Neuronal stem cell (in vitro differentiated cells): Measurements from ENCODE around the gene GJB5.
A peak's percentile ranks its signal among the peaks of the same experiment; 100 is the strongest.

ENCODE experiments used
- DNase-seq: peaks from one replicate; pipeline ENCODE4 v3.0.0-alpha.2; 2013; ENCODE audit warnings: low spot score
- H2AFZ ChIP-seq: one replicate; pipeline ENCODE4 v1.6.1; 2013; ENCODE audit warnings: mild to moderate bottlenecking, low read length, inconsistent platforms
- H2AK5ac ChIP-seq: 2 replicates; pipeline ENCODE4 v1.6.1; 2013; ENCODE audit warnings: low read depth, mild to moderate bottlenecking, inconsistent platforms, low read length, moderate library complexity, mixed read lengths
- H2BK120ac ChIP-seq: 2 replicates; pipeline ENCODE4 v1.6.1; 2013; ENCODE audit warnings: low read depth, mild to moderate bottlenecking, inconsistent platforms, low read length, moderate library complexity, mixed read lengths
- H2BK12ac ChIP-seq: one replicate; pipeline ENCODE4 v1.6.1; 2013; ENCODE audit warnings: low read length, inconsistent platforms
- H2BK15ac ChIP-seq: 2 replicates; pipeline ENCODE4 v1.6.1; 2013; ENCODE audit warnings: mild to moderate bottlenecking, low read length, inconsistent platforms, mixed read lengths
- H2BK5ac ChIP-seq: one replicate; pipeline ENCODE4 v1.6.1; 2013; ENCODE audit warnings: inconsistent platforms, mild to moderate bottlenecking, low read length, moderate library complexity
- H3K14ac ChIP-seq: one replicate; pipeline ENCODE4 v1.6.1; 2013; ENCODE audit warnings: low read length, inconsistent platforms
- H3K18ac ChIP-seq: 2 replicates; pipeline ENCODE4 v1.6.1; 2013; ENCODE audit warnings: low read length, inconsistent platforms
- H3K23ac ChIP-seq: 2 replicates; pipeline ENCODE4 v1.6.1; 2013; ENCODE audit warnings: low read depth, mild to moderate bottlenecking, mixed read lengths, low read length, inconsistent platforms; ENCODE audit not compliant: poor library complexity
- H3K27ac ChIP-seq: replicated peaks from 3 replicates; pipeline ENCODE4 v1.5.1; 2013; ENCODE audit warnings: low read length, inconsistent platforms
- H3K27me3 ChIP-seq, 3 experiments: 2 replicates each; pipeline ENCODE4 v1.6.1; 2013; ENCODE audit warnings: low read length in 3 of 3, mild to moderate bottlenecking in 2 of 3, inconsistent platforms in 1 of 3, low read depth in 1 of 3, mixed read lengths in 1 of 3, moderate library complexity in 1 of 3; ENCODE audit not compliant: control insufficient read depth in 3 of 3, insufficient read depth in 3 of 3
- H3K36me3 ChIP-seq, 2 donors: replicated peaks in 1 of 2; 2 replicates each; pipeline ENCODE4 v1.6.1; 2013; ENCODE audit warnings: low read length in 2 of 2; ENCODE audit not compliant: control insufficient read depth in 2 of 2, insufficient read depth in 2 of 2
- H3K4ac ChIP-seq: 2 replicates; pipeline ENCODE4 v1.6.1; 2013; ENCODE audit warnings: inconsistent platforms, mild to moderate bottlenecking, low read length, moderate library complexity
- H3K4me1 ChIP-seq, 2 donors: 1 replicate in 1 of 2; 2 replicates in 1 of 2; pipeline ENCODE4 v1.6.1; 2013; ENCODE audit warnings: low read length in 2 of 2, low read depth in 1 of 2; ENCODE audit not compliant: control insufficient read depth in 2 of 2, insufficient read depth in 1 of 2
- H3K4me2 ChIP-seq: one replicate; pipeline ENCODE4 v1.6.1; 2013; ENCODE audit warnings: mild to moderate bottlenecking, low read length, inconsistent platforms; ENCODE audit not compliant: insufficient read depth, poor library complexity, severe bottlenecking
- H3K4me3 ChIP-seq, 2 donors: 2 replicates each; pipeline ENCODE4 v1.5.1; 2013; ENCODE audit warnings: low read length in 2 of 2, mild to moderate bottlenecking in 2 of 2, inconsistent platforms in 1 of 2, moderate library complexity in 1 of 2
- H3K79me1 ChIP-seq: one replicate; pipeline ENCODE4 v1.6.1; 2013; ENCODE audit warnings: low read depth, mild to moderate bottlenecking, inconsistent platforms, low read length, moderate library complexity
- H3K9ac ChIP-seq: one replicate; pipeline ENCODE4 v1.6.1; 2013; ENCODE audit warnings: mild to moderate bottlenecking, low read depth, low read length, inconsistent platforms; ENCODE audit not compliant: poor library complexity
- H3K9me3 ChIP-seq, 2 donors: replicated peaks in 1 of 2; 2 replicates each; pipeline versions ENCODE3 to v1.6.1; 2013; ENCODE audit warnings: low read length in 2 of 2, mild to moderate bottlenecking in 2 of 2, inconsistent platforms in 1 of 2, low read depth in 1 of 2, mixed read lengths in 1 of 2, moderate library complexity in 1 of 2; ENCODE audit not compliant: control insufficient read depth in 2 of 2, insufficient read depth in 1 of 2
- H4K8ac ChIP-seq: one replicate; pipeline ENCODE4 v1.6.1; 2013; ENCODE audit warnings: low read depth, mild to moderate bottlenecking, inconsistent platforms, low read length, moderate library complexity
- H4K91ac ChIP-seq: one replicate; pipeline ENCODE4 v1.6.1; 2013; ENCODE audit warnings: low read length, low read depth, mild to moderate bottlenecking, inconsistent platforms; ENCODE audit not compliant: poor library complexity
- WGBS, 2 donors: extraction: QIAGEN DNeasy Blood & Tissue Kit; methylation state at CpG; one replicate each; pipeline ENCODE4 v1.1.7; 2013; ENCODE audit warnings: missing lambda C conversion rate in 2 of 2, mixed read lengths in 1 of 2; ENCODE audit not compliant: insufficient read length in 2 of 2, insufficient replicate concordance in 1 of 2; ENCODE audit errors: extremely low coverage in 2 of 2; 5-methylcytosine and 5-hydroxymethylcytosine counted together

The GJB5 gene

GRCh38 chr1:34777519-34778321 lies 22.9 kb downstream of the GJB5 start:
- Histone ChIP-seq H2BK12ac (no peak overlapping the region), H4K91ac (no peak overlapping the region), H3K27me3 (peaks cover 11 to 79% (median 32%) of the 10 kb centered on the region in 3 experiments), H3K79me1 (no peaks in the 10 kb centered on the region), H2BK120ac (no peak overlapping the region), H3K36me3 (no peaks in the 10 kb centered on the region), H3K9me3 (no peaks in the 10 kb centered on the region), H3K9ac (no peak overlapping the region), H3K14ac (no peak overlapping the region), H3K4me1 (peaks cover 0 to 5% of the 10 kb centered on the region in 2 donors), H3K23ac (peak overlapping the region; percentile 5), H3K27ac (no peak overlapping the region), H3K18ac (no peak overlapping the region), H2BK5ac (no peak overlapping the region), H2BK15ac (no peak overlapping the region), H3K4me3 (peak overlapping the region in 1 of 2 donors; percentile 43), H4K8ac (peak overlapping the region; percentile 54), H3K4ac (no peak overlapping the region), H3K4me2 (no peak overlapping the region), H2AK5ac (no peak overlapping the region), H2AFZ (no peak overlapping the region)
- no peak for DNase-seq
- WGBS, 2 donors = 100% methylated on average over 2 of the region's 10 CpGs; no CpG with 5 or more reads in 1 of the 2 donors

GRCh38 chr1:34778381-34778780 lies 23.5 kb downstream of the GJB5 start:
- no peak overlapping the region for H2AK5ac ChIP-seq
- no peak for DNase-seq
- no peak overlapping the region for H2AFZ ChIP-seq
- H3K23ac ChIP-seq = no peak overlapping the region
- peaks cover 0 to 5% of the 10 kb centered on the region in 2 donors for H3K4me1 ChIP-seq
- no peak overlapping the region for H2BK15ac ChIP-seq
- no peak overlapping the region for H3K27ac ChIP-seq
- no peaks in the 10 kb centered on the region for H3K9me3 ChIP-seq
- H3K4ac ChIP-seq = no peak overlapping the region
- no peak overlapping the region for H2BK5ac ChIP-seq
- H2BK12ac ChIP-seq = no peak overlapping the region
- WGBS, 2 donors = no CpG with 5 or more reads among the region's 6 CpGs
- peaks cover 11 to 82% (median 36%) of the 10 kb centered on the region in 3 experiments for H3K27me3 ChIP-seq
- H4K8ac ChIP-seq = no peak overlapping the region
- no peaks in the 10 kb centered on the region for H3K79me1 ChIP-seq
- no peak overlapping the region for H3K14ac ChIP-seq
- no peak overlapping the region for H2BK120ac ChIP-seq
- H3K18ac ChIP-seq = no peak overlapping the region
- no peaks in the 10 kb centered on the region for H3K36me3 ChIP-seq
- no peak overlapping the region for H3K4me3 ChIP-seq
- H3K9ac ChIP-seq = no peak overlapping the region
- H4K91ac ChIP-seq = no peak overlapping the region
- H3K4me2 ChIP-seq = no peak overlapping the region

- H3K36me3 ChIP-seq = no peaks in the 10 kb centered on the region
- peaks cover 0 to 5% of the 10 kb centered on the region in 2 donors for H3K4me1 ChIP-seq
- no peak overlapping the region for H3K23ac ChIP-seq
- H3K9ac ChIP-seq = no peak overlapping the region
- H3K4me2 ChIP-seq = no peak overlapping the region
- WGBS, 2 donors = no CpG with 5 or more reads among the region's 5 CpGs
- no peaks in the 10 kb centered on the region for H3K9me3 ChIP-seq
- H2AK5ac ChIP-seq = no peak overlapping the region
- no peak overlapping the region for H2AFZ ChIP-seq
- H3K4me3 ChIP-seq = no peak overlapping the region
- no peak overlapping the region for H3K14ac ChIP-seq
- peaks cover 11 to 80% (median 36%) of the 10 kb centered on the region in 3 experiments for H3K27me3 ChIP-seq
- no peak overlapping the region for H4K8ac ChIP-seq
- no peaks in the 10 kb centered on the region for H3K79me1 ChIP-seq
- no peak overlapping the region for H4K91ac ChIP-seq
- no peak for DNase-seq
- no peak overlapping the region for H2BK5ac ChIP-seq
- no peak overlapping the region for H3K4ac ChIP-seq
- H2BK120ac ChIP-seq = no peak overlapping the region
- H3K27ac ChIP-seq = no peak overlapping the region
- no peak overlapping the region for H2BK15ac ChIP-seq
- H2BK12ac ChIP-seq = no peak overlapping the region
- H3K18ac ChIP-seq = no peak overlapping the region
Measured at GRCh38 chr1:34779005-34779404, 24.2 kb downstream of the GJB5 start.

GRCh38 chr1:34779526-34779925 lies 24.7 kb downstream of the GJB5 start:
- H3K4ac ChIP-seq = no peak overlapping the region
- no peak overlapping the region for H2BK120ac ChIP-seq
- H3K9me3 ChIP-seq = no peaks in the 10 kb centered on the region
- H3K23ac ChIP-seq = no peak overlapping the region
- WGBS, 2 donors = no CpG with 5 or more reads among the region's 5 CpGs
- no peak overlapping the region for H3K4me2 ChIP-seq
- H3K9ac ChIP-seq = no peak overlapping the region
- H3K36me3 ChIP-seq = no peaks in the 10 kb centered on the region
- H3K79me1 ChIP-seq = no peaks in the 10 kb centered on the region
- H2BK12ac ChIP-seq = no peak overlapping the region
- H2BK5ac ChIP-seq = no peak overlapping the region
- no peak overlapping the region for H3K4me3 ChIP-seq
- H4K8ac ChIP-seq = no peak overlapping the region
- no peak for DNase-seq
- no peak overlapping the region for H2BK15ac ChIP-seq
- H4K91ac ChIP-seq = no peak overlapping the region
- no peak overlapping the region for H2AFZ ChIP-seq
- no peak overlapping the region for H3K18ac ChIP-seq
- H3K27me3 ChIP-seq = peaks cover 11 to 75% (median 36%) of the 10 kb centered on the region in 3 experiments
- H3K27ac ChIP-seq = no peak overlapping the region
- no peak overlapping the region for H3K14ac ChIP-seq
- no peak overlapping the region for H2AK5ac ChIP-seq
- H3K4me1 ChIP-seq = peaks cover 0 to 5% of the 10 kb centered on the region in 2 donors
